GM19324 (cell line): Measurements from ENCODE around the gene GIMAP6.
"Not testable (repeated sequence)": the region's sequence is repeated elsewhere in the genome, so short reads cannot be mapped to it uniquely, and the experiment has no call there.

Experiments
- ATAC-seq: cut with Tn5 transposase; IDR thresholded peaks from one replicate; pipeline ENCODE4 v1.9.1; 2021; ENCODE audit warnings: mild to moderate bottlenecking, moderate library complexity; ENCODE audit not compliant: unreplicated experiment, low FRiP score

The GIMAP6 gene

GRCh38 chr7:150631866-150632864 lies at the start of gene GIMAP6:
GIMAP6 (minus strand) TSS chr7:150632385; CDS start chr7:150630142, 2,243 bp downstream.
- no peak for ATAC-seq

- ATAC-seq, result not testable (repeated sequence)
These were observed 48.2 kb upstream of the GIMAP6 start for GRCh38 chr7:150680364-150680763.

DNA sequence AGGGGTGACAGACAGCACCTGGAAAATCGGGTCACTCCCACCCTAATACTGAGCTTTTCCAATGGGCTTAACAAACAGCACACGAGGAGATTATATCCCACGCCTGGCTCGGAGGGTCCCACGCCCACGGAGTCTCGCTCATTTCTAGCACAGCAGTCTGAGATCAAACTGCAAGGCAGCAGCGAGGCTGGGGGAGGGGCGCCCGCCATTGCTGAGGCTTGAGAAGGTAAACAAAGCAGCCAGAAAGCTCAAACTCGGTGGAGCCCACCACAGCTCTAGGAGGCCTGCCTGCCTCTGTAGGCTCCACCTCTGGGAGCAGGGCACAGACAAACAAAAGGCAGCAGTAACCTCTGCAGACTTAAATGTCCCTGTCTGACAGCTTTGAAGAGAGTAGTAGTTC lies 46.4 kb upstream of the GIMAP6 start:
- ATAC-seq, result not testable (repeated sequence)

- ATAC-seq, result not testable (repeated sequence)
These were observed 44.7 kb upstream of the GIMAP6 start for GRCh38 chr7:150676854-150677253.

GRCh38 chr7:150676276-150676675 lies 44.1 kb upstream of the GIMAP6 start:
- ATAC-seq, result not testable (repeated sequence)

DNA sequence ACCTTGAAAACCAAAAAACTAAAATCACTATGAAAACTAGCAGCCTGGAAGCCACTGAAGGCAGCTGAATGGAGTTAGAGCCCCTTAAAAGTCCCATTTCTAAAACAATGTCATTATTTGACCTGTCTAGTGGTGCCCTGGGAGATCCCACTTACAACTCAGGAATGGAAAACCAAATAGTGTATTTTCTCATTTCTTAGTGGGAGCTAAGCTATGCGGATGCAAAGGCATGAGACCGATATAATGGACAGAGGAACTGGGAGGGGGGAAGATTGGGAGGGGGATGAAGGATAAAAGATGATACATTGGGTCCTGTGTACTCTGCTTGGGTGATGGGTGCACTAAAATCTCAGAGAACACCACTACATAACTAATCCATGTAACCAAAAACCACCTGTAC lies 43.5 kb upstream of the GIMAP6 start:
- no peak for ATAC-seq

DNA sequence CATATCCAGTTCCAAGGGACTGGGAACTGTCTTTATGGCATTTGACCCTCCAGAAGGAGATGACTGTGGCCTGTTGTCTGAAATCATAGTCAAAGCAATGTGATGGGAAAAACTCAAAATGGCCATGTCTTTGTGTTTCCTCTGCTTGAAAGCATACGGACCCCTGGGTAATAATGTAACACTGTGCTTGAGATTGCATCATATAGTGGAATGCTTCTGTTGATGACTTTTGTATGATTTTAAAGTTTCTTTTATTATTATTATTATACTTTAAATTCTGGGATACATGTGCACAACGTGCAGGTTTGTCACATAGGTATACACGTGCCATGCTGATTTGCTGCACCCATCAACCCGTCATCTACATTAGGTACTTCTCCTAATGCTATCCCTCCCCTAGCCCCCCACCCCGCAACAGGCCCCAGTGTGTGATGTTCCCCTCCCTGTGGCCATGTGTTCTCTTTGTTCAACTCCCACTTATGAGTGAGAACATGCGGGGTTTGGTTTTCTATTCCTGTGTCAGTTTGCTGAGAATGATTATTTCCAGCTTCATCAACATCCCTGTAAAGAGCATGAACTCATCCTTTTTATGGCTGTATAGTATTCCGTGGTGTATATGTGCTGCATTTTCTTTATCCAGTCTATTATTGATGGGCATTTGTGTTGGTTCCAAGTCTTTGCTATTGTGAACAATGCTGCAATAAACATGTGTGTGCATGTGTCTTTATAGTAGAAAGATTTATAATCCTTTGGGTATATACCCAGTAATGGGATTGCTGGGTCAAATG lies 39.8 kb upstream of the GIMAP6 start:
- ATAC-seq, result not testable (repeated sequence)

GRCh38 chr7:150668977-150669376 lies 36.8 kb upstream of the GIMAP6 start:
- ATAC-seq, result no peak

- peak; percentile 66 for ATAC-seq
These were observed 36.3 kb upstream of the GIMAP6 start for GRCh38 chr7:150668472-150668911.

DNA sequence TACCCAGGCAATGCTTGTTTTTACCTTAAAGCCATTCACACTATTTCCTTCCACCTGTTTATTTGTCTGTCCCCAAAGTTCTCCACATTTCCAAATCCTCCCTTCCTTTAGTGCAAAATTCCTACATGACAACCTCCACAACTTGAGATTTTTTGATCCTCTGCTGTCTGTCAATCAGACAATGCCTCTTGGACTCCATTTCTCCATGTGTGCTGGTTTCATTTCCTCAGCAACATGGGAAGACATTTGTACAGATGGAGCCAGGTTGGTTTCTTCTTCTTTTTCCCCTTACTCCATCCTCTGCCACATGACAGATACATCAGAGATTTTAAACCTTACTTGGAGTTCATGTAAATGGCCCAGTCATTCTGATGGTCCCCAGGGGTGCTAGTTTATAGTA lies 34.2 kb upstream of the GIMAP6 start:
- no peak for ATAC-seq

DNA sequence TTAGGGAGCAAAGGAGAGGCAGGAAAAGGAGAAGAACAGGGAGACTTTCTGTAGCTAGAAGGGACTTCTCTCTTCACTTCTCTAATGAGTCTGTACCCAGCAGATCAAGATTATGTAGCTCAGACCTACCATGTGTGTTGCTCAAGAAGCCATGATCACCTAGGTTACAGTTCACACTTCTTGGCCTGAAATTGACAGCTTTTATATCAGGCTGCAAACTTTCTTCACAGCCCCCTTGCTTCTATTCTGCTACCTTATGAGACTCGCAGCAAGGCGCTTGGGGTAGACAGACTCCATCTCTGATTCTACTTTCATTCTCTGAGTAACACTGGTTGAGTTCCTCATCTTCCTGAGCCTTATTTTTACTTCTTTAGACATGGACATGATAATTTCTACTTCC lies 33.7 kb upstream of the GIMAP6 start:
- no peak for ATAC-seq

DNA sequence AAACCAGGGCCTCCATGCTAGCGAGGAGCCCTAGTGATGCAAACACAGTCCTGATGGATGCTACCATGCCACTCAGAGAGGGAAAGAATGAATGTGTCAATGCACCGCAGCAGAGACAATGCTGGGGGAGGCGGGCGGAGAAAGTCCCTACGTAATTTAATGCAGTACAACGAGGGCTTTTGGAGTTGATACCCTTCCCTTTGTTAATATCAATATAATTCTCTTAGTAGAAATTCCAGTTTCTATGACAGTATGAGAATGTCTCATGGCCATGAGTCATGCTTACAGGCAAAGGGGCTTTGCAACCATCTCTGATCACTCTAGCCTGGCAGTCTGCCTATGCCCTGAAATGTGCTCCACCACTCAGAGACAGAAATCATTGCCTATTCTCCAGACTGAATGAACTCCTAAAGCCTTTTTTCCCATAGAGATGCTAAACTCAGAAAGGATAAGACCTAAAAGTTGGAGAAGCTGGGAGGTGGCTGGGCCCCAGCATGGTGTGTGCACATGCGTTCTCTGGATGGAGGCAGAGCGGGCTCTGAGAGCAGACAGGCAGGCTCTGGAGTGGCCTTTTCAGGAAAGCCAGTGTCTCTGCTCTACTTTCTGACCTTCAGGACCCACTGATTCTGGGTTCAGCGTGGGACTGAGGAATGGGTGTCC lies 33.0 kb upstream of the GIMAP6 start:
- ATAC-seq, result no peak

DNA sequence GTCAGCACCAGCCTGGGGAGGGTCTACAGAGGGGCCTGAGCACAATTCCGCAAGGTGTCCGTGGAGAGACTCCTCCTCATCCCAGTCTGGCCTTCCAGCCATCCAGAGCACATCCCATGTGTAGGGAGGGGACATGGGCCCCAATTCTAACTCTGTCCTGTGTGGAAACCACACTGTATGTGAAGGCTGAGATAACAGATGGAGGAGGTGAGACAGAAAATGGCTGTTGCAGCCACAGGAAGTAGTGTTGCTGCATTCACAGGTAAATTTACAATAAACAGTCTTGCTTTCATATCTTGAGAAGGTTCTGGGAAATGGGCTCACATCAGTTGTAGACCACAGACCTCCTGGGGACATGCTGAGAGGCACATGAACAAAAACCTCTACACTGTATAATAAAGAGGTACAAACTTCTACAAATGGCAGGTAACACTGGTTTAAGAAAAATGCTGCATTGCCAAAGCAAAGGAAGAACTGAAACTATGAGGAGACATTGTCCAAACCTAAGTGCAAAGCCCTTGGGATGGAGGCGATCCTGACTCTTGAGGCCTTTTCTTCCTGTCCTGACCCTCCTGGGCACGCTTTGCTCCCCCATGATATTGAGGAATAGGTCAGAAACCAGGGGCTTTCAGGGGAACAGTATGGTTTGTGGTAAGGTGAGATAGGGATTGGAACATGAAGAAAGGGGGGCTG lies 31.8 kb upstream of the GIMAP6 start:
- ATAC-seq, result no peak

DNA sequence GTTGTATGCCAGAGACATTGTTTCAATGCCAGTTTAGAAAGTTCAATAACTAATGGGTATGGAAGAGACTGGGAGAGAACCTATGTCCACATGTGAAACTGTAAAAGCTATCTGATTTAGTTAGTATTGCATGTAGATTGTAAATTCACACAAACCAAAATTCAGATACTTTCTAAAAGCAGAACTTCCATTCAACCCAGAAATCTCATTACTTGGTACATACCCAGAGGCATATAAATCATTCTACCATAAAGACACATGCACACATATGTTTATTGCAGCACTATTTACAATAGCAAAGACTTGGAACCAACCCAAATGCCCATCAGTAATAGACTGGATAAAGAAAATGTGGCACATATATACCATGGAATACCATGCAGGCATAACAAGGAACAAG lies 30.6 kb upstream of the GIMAP6 start:
- not testable (repeated sequence) for ATAC-seq

GRCh38 chr7:150660939-150661613 lies 28.9 kb upstream of the GIMAP6 start:
- no peak for ATAC-seq

GRCh38 chr7:150657526-150657925 lies 25.3 kb upstream of the GIMAP6 start:
- ATAC-seq, result no peak

- ATAC-seq, result no peak
These were observed 23.9 kb upstream of the GIMAP6 start for GRCh38 chr7:150656047-150656446.

DNA sequence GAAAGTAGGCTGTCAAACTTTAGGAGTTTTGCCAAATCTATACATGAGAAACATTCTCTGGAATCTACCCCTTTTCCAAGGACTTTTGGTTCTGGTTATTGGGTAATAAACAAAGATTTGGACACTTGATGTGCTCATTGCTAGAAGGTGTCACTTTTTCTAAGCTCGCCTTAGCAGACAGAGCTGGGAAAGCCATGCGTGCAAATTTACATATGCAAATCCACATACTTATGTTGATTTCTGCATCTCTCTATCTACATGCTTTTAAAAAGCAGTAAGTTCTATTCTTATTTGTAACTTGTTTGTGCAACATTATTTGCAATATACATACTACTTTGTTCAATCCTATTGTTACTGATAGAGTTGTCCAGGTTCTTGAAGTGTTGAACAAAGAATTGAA lies 22.5 kb upstream of the GIMAP6 start:
- ATAC-seq, result no peak

GRCh38 chr7:150649080-150649385 lies 16.8 kb upstream of the GIMAP6 start:
- ATAC-seq, result no peak
